Measurements from ENCODE around the gene SDK1.

SDK1 gene

GRCh38 chr7:4265676-4266075 is 964.6 kb downstream of the SDK1 start:
- no peak for DNase-seq (ENCODE audit: low read depth in 2 of 2)

- no peak for DNase-seq (ENCODE audit: low read depth in 2 of 2)
Observed at GRCh38 chr7:4266270-4267040, 965.4 kb downstream of the SDK1 start.

- no peak for DNase-seq (ENCODE audit: low read depth in 2 of 2)
Observed at GRCh38 chr7:4267341-4268039, 966.4 kb downstream of the SDK1 start.

- DNase-seq (ENCODE audit: low read depth in 2 of 2): no peak
Observed at GRCh38 chr7:4268040-4268965, 967.3 kb downstream of the SDK1 start.

GRCh38 chr7:4269086-4269485 is 968.0 kb downstream of the SDK1 start:
- DNase-seq (ENCODE audit: low read depth in 2 of 2): no peak

- DNase-seq (ENCODE audit: low read depth in 2 of 2): no peak
Observed at GRCh38 chr7:4269746-4270145, 968.7 kb downstream of the SDK1 start.

GRCh38 chr7:4270268-4270667 is 969.2 kb downstream of the SDK1 start:
- DNase-seq (ENCODE audit: low read depth in 2 of 2): no peak

GRCh38 chr7:4270941-4271715 is 970.1 kb downstream of the SDK1 start:
- DNase-seq (ENCODE audit: low read depth in 2 of 2): no peak

- no peak for DNase-seq (ENCODE audit: low read depth in 2 of 2)
Observed at GRCh38 chr7:4271716-4272015, 970.6 kb downstream of the SDK1 start.

GRCh38 chr7:4272141-4272540 is 971.1 kb downstream of the SDK1 start:
- DNase-seq (ENCODE audit: low read depth in 2 of 2): no peak

GRCh38 chr7:4273566-4274230 is 972.6 kb downstream of the SDK1 start:
- no peak for DNase-seq (ENCODE audit: low read depth in 2 of 2)

- DNase-seq (ENCODE audit: low read depth in 2 of 2): no peak
Observed at GRCh38 chr7:4274286-4274685, 973.2 kb downstream of the SDK1 start.

GRCh38 chr7:4277936-4278335 is 976.9 kb downstream of the SDK1 start:
- no peak for DNase-seq (ENCODE audit: low read depth in 2 of 2)

GRCh38 chr7:4279216-4279615 is 978.2 kb downstream of the SDK1 start:
- DNase-seq (ENCODE audit: low read depth in 2 of 2): no peak

GRCh38 chr7:4281231-4281993 is 980.4 kb downstream of the SDK1 start:
- DNase-seq (ENCODE audit: low read depth in 2 of 2): no peak

GRCh38 chr7:4282434-4283223 is 981.6 kb downstream of the SDK1 start:
- no peak for DNase-seq (ENCODE audit: low read depth in 2 of 2)

GRCh38 chr7:4286351-4286750 is 985.3 kb downstream of the SDK1 start:
- DNase-seq (ENCODE audit: low read depth in 2 of 2): no peak

GRCh38 chr7:4288791-4289394 is 987.8 kb downstream of the SDK1 start:
- no peak for DNase-seq (ENCODE audit: low read depth in 2 of 2)

Measured in stimulated activated CD4-positive, alpha-beta T cell treated with anti-CD3 and anti-CD28 coated beads, Interleukin-12 subunit alpha, Interleukin-12 subunit beta, amount 100 ng/mL, for 24 hours (primary cell).